Measurements from ENCODE around the gene MBD5.

- TF ChIP-seq CTCF (IDR thresholded peaks at IDR 0.05) (no peak), POLR2A (IDR thresholded peaks at IDR 0.05) (no peak)
These were observed 341.4 kb downstream of the MBD5 start for GRCh38 chr2:148362144-148362796.
